K562 (cell line): ENCODE results near the gene EFNA1. TPM values are rescaled to one million over a fixed set of nuclear protein-coding genes. Genes with fewer than 3 reads are reported as not detected.

ENCODE experiments used
- EWSR1 ChIP-seq: fragments of 450-650 bp; IDR thresholded peaks from 2 replicates; pipeline ENCODE4 v1.6.1; 2018; ENCODE audit warnings: borderline replicate concordance, mild to moderate bottlenecking, low read depth, moderate library complexity; ENCODE audit not compliant: partially characterized antibody
- MAZ ChIP-seq, 2 experiments: fragments of 450-650 bp in 1 of 2; sonication (generic) in 1 of 2; formaldehyde crosslinking; IDR thresholded peaks in 1 of 2; conservative IDR thresholded peaks in 1 of 2; 2 replicates each; pipeline versions ENCODE4 v1.4.0 to v1.5.0; 2020; ENCODE audit warnings: mild to moderate bottlenecking in 1 of 2, missing genetic modification reagents in 1 of 2
- MTA1 ChIP-seq: fragments of 450-650 bp; IDR thresholded peaks from 2 replicates; pipeline ENCODE4 v1.6.1; 2017; ENCODE audit warnings: borderline replicate concordance
- TFAP4 ChIP-seq: sonication (generic); formaldehyde crosslinking; IDR thresholded peaks from 2 replicates; pipeline ENCODE4 v1.8.0; 2022; ENCODE audit warnings: missing genetic modification reagents, mild to moderate bottlenecking, moderate library complexity, borderline replicate concordance
- TFE3 ChIP-seq: fragments of 450-650 bp; formaldehyde crosslinking; IDR thresholded peaks from 2 replicates; pipeline ENCODE4 v1.4.0; 2020; ENCODE audit warnings: mild to moderate bottlenecking, mixed read lengths
- USF1 ChIP-seq: sonication (generic); formaldehyde crosslinking; IDR thresholded peaks from 2 replicates; pipeline ENCODE4 v1.9.0; 2022; ENCODE audit warnings: mild to moderate bottlenecking, missing genetic modification reagents
- ZNF140 ChIP-seq: fragments of 250-450 bp; sonication (Bioruptor Pico); IDR thresholded peaks from 2 replicates; pipeline ENCODE4 v1.8.0; 2021; ENCODE audit warnings: moderate library complexity, mild to moderate bottlenecking, inconsistent platforms
- ZNF212 ChIP-seq: fragments of 450-650 bp; formaldehyde crosslinking; IDR thresholded peaks from 2 replicates; pipeline ENCODE4 v1.4.0; 2020; ENCODE audit warnings: mild to moderate bottlenecking
- polyA plus RNA-seq, 8 experiments: library from polyadenylated mRNA; depleted of rRNA in 4 of 8; stranded (reverse) in 5 of 8; unstranded in 3 of 8; fragments of >200 nt; fragmentation: Nextera tagmentation in 2 of 8; fragmentation: Illumina TruSeq in 1 of 8; extraction: Ambion mirVana in 2 of 8; extraction: Trizol in 1 of 8; gene quantifications; 2 replicates each; pipeline versions ENCODE4 v1.2.1 to v1.2.3, GENCODE V29; 2011 to 2014; ENCODE audit warnings: inconsistent platforms in 1 of 8, missing spikeins in 1 of 8
- total RNA-seq, 7 experiments: library from RNA; depleted of rRNA in 6 of 7; stranded (reverse); fragments of >200 nt in 6 of 7; fragmentation: Illumina TruSeq in 2 of 7; extraction: Trizol in 2 of 7; gene quantifications; 2 replicates each; pipeline versions ENCODE4 v1.2.1 to v1.2.3, GENCODE V29; 2011 to 2021; ENCODE audit warnings: low replicate concordance in 1 of 7

EFNA1 gene
- total and polyA plus RNA-seq, 9 of the 15 experiments (the other 6 are each of a cell fraction or from before 2014, with no cell fraction given), result 2.1 to 9.3 (median 3.0) TPM

GRCh38 chr1:155080312-155081228 lies 47.1 kb upstream of the EFNA1 start (continued):
- no peak for TF ChIP-seq ZNF140 (CRISPR knock-in tag)
- no peak; the same call in 1 of the 2 replicates for TF ChIP-seq TFAP4 (CRISPR knock-in tag)
- TF ChIP-seq MAZ (CRISPR knock-in tag; conservative IDR thresholded peaks at IDR 0.05 in 1 of 2, IDR thresholded peaks at IDR 0.05 in 1 of 2), result peak; percentile 20 to 64; a peak in 2 of 4 replicates
- peak; percentile 96 for TF ChIP-seq TFE3 (CRISPR knock-in tag)
- TF ChIP-seq EWSR1, result no peak
- peak; percentile 93 for TF ChIP-seq USF1 (CRISPR knock-in tag)
- TF ChIP-seq MTA1, result no peak
- no peak for TF ChIP-seq ZNF212 (CRISPR knock-in tag)
